ENCODE results near the gene EIF4EBP3. TPM values are rescaled to one million over a fixed set of nuclear protein-coding genes. Genes with fewer than 3 reads are reported as not detected.
A peak's percentile ranks its signal among the peaks of the same experiment; 100 is the strongest.

EIF4EBP3 gene
- total and polyA plus RNA-seq, 10 of the 15 experiments (the other 5 are each of a cell fraction or from before 2014, with no cell fraction given), result 3.5 to 16.1 (median 6.2) TPM

DNA sequence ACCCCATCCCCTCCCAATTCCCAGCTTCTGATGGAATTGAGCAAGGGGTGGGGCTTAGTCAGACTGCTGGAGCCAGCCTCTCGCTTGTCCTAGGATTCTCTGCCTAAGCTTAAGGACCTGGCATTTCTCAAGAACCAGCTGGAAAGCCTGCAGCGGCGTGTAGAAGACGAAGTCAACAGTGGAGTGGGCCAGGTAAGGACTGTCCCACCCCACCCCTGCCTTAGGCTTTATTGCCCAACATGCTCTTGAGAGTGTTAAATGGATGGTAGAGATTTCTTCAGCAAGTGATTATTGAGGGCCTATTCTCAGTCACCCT lies 18.3 kb downstream of the EIF4EBP3 start:
- ChIA-PET CTCF (interaction anchor here (0.6 to 0.8 kb wide), 3 partner anchors 9 to 11 kb away, joined by 3 to 4 read pairs (median 3); no protein-coding TSS in a partner anchor), RAD21 (ENCODE audit: unreplicated experiment) (interaction anchor here (0.6 to 1.4 kb wide), 3 partner anchors 19 to 156 kb away, joined by 3 to 7 read pairs (median 3); partner anchors contain the start of gene EIF4EBP3), SMC1A (ENCODE audit: uncharacterized antibody, unreplicated experiment) (interaction anchor here (0.8 to 1.5 kb wide), 7 partner anchors 8 to 156 kb away, joined by 3 to 7 read pairs (median 3); partner anchors contain the start of genes EIF4EBP3 and SRA1), POLR2A (interaction anchor here (0.6 to 2.3 kb wide), 7 partner anchors 10 to 131 kb away, joined by 3 to 6 read pairs (median 4); partner anchors contain the start of genes EIF4EBP3, IK and NDUFA2)
- peak overlapping the region; percentile 95 for H3K4me2 ChIP-seq (ENCODE audit: control insufficient read depth, insufficient read depth)
- H3K79me2 ChIP-seq (ENCODE audit: control insufficient read depth, insufficient read depth, low read length), result peaks cover 45% of the 10 kb centered on the region
- H3K27me3 ChIP-seq (replicated peaks in 1 of 2; ENCODE audit: control insufficient read depth in 2 of 2, insufficient read depth in 2 of 2, low read length in 1 of 2), result no peaks in the 10 kb centered on the region
- peaks cover 6 to 8% of the 10 kb centered on the region in 2 experiments; a peak in 3 of 4 replicates for H3K36me3 ChIP-seq (ENCODE audit: control insufficient read depth in 2 of 2, insufficient read depth in 2 of 2, low read length in 1 of 2)
- peak overlapping the region; percentile 89 for H3K4me3 ChIP-seq
- TF ChIP-seq, protein P1, sequence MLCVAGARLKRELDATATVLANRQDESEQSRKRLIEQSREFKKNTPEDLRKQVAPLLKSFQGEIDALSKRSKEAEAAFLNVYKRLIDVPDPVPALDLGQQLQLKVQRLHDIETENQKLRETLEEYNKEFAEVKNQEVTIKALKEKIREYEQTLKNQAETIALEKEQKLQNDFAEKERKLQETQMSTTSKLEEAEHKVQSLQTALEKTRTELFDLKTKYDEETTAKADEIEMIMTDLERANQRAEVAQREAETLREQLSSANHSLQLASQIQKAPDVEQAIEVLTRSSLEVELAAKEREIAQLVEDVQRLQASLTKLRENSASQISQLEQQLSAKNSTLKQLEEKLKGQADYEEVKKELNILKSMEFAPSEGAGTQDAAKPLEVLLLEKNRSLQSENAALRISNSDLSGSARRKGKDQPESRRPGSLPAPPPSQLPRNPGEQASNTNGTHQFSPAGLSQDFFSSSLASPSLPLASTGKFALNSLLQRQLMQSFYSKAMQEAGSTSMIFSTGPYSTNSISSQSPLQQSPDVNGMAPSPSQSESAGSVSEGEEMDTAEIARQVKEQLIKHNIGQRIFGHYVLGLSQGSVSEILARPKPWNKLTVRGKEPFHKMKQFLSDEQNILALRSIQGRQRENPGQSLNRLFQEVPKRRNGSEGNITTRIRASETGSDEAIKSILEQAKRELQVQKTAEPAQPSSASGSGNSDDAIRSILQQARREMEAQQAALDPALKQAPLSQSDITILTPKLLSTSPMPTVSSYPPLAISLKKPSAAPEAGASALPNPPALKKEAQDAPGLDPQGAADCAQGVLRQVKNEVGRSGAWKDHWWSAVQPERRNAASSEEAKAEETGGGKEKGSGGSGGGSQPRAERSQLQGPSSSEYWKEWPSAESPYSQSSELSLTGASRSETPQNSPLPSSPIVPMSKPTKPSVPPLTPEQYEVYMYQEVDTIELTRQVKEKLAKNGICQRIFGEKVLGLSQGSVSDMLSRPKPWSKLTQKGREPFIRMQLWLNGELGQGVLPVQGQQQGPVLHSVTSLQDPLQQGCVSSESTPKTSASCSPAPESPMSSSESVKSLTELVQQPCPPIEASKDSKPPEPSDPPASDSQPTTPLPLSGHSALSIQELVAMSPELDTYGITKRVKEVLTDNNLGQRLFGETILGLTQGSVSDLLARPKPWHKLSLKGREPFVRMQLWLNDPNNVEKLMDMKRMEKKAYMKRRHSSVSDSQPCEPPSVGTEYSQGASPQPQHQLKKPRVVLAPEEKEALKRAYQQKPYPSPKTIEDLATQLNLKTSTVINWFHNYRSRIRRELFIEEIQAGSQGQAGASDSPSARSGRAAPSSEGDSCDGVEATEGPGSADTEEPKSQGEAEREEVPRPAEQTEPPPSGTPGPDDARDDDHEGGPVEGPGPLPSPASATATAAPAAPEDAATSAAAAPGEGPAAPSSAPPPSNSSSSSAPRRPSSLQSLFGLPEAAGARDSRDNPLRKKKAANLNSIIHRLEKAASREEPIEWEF (IDR thresholded peaks at IDR 0.05; ENCODE audit: insufficient replicate concordance, low read depth, low read length), result no peak
- no peak for TF ChIP-seq ATF7 (IDR thresholded peaks at IDR 0.05; ENCODE audit: low read depth)
- no peak for TF ChIP-seq ASH2L (IDR thresholded peaks at IDR 0.05; ENCODE audit: borderline replicate concordance, low read depth)
- no peak for TF ChIP-seq NFIC (IDR thresholded peaks at IDR 0.05; ENCODE audit: low read depth, low read length)
- TF ChIP-seq MYC (IDR thresholded peaks at IDR 0.05; ENCODE audit: insufficient read depth, insufficient read length, insufficient replicate concordance, low read length, severe bottlenecking), result no peak
- no peak for TF ChIP-seq KDM1A (IDR thresholded peaks at IDR 0.05; ENCODE audit: borderline replicate concordance)
- TF ChIP-seq SUZ12 (IDR thresholded peaks at IDR 0.05; ENCODE audit: unreplicated experiment), result no peak
- no peak for TF ChIP-seq NBN (IDR thresholded peaks at IDR 0.05)
- TF ChIP-seq LARP7 (IDR thresholded peaks at IDR 0.05), result no peak
- no peak for TF ChIP-seq HDAC2 (IDR thresholded peaks at IDR 0.05)
- TF ChIP-seq EED (IDR thresholded peaks at IDR 0.05; ENCODE audit: low read depth), result no peak
- TF ChIP-seq, protein P2, sequence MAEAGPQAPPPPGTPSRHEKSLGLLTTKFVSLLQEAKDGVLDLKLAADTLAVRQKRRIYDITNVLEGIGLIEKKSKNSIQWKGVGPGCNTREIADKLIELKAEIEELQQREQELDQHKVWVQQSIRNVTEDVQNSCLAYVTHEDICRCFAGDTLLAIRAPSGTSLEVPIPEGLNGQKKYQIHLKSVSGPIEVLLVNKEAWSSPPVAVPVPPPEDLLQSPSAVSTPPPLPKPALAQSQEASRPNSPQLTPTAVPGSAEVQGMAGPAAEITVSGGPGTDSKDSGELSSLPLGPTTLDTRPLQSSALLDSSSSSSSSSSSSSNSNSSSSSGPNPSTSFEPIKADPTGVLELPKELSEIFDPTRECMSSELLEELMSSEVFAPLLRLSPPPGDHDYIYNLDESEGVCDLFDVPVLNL (IDR thresholded peaks at IDR 0.05; ENCODE audit: low read depth, low read length), result no peak
- no peak for TF ChIP-seq NR2C1 (IDR thresholded peaks at IDR 0.05)
- H2AFZ ChIP-seq (ENCODE audit: control insufficient read depth, low read depth, low read length), result no peak overlapping the region
- peak overlapping the region; percentile 92 for H3K9ac ChIP-seq (ENCODE audit: control insufficient read depth, insufficient read depth, low read length)
- no peaks in the 10 kb centered on the region for H3K9me3 ChIP-seq (replicated peaks; ENCODE audit: control insufficient read depth, insufficient read depth, low read length)
- 96% methylated on average over 4 of the region's 4 CpGs for WGBS (ENCODE audit: insufficient coverage, insufficient replicate concordance, low lambda C conversion rate, missing lambda C conversion rate)
- no peak for DNase-seq (ENCODE audit: low read depth, low spot score)
- ATAC-seq, result no peak
- FAIRE-seq, result no peak
- peaks cover 46% of the 10 kb centered on the region for H3K4me1 ChIP-seq (ENCODE audit: control insufficient read depth, insufficient read depth, low read length)
- no peaks in the 10 kb centered on the region for H4K20me1 ChIP-seq (ENCODE audit: control insufficient read depth, insufficient read depth)
- intact Hi-C loops (cut with micrococcal nuclease; ENCODE audit: unreplicated experiment) (loop anchor here (2.0 kb wide), 1 partner anchor 145 kb away; no protein-coding TSS in a partner anchor), in situ Hi-C loops (cut with MboI) (no loop called here)
- H3K27ac ChIP-seq (ENCODE audit: control insufficient read depth, insufficient read depth), result peak overlapping the region; percentile 92
- no TSS peak for BruUV-seq (replicated peaks)

Measured in GM12878 (cell line).